ENCODE data around the gene CDH23.

DNA sequence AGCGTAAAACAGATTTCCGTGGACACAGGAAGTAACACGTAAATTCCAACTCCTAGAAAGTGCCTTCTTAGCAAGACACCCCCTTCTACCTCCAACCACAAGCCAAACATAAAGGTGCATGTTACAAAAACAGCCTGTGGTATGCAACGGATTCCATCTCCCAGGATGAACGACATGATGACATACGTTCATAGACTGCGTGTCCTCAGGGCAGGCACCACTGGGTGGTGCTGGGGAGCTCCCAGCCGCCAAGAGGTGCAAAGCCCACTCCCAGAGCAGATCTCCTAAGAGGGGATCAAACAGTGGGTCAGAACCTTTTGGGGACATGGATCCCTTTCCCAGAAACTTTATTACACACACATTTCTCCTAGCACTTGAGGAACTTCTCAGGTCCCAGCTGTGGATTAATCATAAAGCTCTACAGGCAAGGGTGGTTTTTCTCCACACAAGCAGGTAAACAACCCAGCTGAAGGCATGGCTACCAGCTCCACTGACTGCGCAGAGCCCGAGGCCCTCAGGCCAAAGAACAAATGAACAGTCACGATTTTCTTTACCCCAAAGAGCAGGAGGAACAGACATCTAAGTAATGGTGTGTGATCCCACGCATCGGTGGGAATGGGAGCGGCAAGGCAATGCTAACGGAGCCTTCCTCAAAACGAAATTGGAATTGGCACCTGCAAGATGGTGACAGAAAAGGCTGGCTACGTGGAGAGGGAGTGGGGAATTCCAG lies 440.5 kb downstream of the CDH23 start:
- no peak for TF ChIP-seq POLR2A (IDR thresholded peaks at IDR 0.05)
- TF ChIP-seq, protein P1, sequence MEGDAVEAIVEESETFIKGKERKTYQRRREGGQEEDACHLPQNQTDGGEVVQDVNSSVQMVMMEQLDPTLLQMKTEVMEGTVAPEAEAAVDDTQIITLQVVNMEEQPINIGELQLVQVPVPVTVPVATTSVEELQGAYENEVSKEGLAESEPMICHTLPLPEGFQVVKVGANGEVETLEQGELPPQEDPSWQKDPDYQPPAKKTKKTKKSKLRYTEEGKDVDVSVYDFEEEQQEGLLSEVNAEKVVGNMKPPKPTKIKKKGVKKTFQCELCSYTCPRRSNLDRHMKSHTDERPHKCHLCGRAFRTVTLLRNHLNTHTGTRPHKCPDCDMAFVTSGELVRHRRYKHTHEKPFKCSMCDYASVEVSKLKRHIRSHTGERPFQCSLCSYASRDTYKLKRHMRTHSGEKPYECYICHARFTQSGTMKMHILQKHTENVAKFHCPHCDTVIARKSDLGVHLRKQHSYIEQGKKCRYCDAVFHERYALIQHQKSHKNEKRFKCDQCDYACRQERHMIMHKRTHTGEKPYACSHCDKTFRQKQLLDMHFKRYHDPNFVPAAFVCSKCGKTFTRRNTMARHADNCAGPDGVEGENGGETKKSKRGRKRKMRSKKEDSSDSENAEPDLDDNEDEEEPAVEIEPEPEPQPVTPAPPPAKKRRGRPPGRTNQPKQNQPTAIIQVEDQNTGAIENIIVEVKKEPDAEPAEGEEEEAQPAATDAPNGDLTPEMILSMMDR (IDR thresholded peaks at IDR 0.05): no peak
- TF ChIP-seq POLR2AphosphoS5 (IDR thresholded peaks at IDR 0.05): no peak
